ENCODE results near the gene THOC5. TPM values are rescaled to one million over a fixed set of nuclear protein-coding genes. Genes with fewer than 3 reads are reported as not detected.

The THOC5 gene
- total RNA-seq, 3 donors from 2014 or later (not counting 1 experiment from before 2014, with no cell fraction given) = 42.4 to 62.5 (median 52.6) TPM

DNA sequence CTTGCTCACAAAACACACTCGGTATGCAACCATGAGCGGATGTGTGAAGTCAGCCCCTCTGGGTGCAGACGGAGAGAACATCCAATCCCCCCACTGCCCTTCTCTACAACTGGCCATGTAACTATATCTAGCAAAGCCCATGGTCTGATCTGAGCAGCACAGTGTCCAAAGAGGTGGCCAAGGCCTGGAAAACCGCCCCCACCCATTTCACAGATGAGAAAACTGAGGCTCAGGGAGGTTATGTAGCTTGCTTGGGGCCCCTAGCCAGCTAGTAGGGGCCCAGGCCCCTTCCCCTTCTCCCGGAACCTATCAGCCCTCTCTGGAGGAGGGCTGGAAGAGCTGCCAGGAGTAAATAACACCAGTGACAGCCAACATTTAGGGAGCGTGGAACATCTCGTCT, 89.0 kb downstream of the THOC5 start:
- no peaks in the 10 kb centered on the region for H3K4me1 ChIP-seq (ENCODE audit: control insufficient read depth, insufficient read depth, low read length)
- WGBS (ENCODE audit: insufficient coverage) = 85% methylated on average over 7 of the region's 7 CpGs
- no peak overlapping the region for H3K4me3 Mint-ChIP-seq
- H3K4me3 ChIP-seq (ENCODE audit: low read length) = no peak overlapping the region
- no peak for ATAC-seq
- no peaks in the 10 kb centered on the region for H3K36me3 Mint-ChIP-seq
- DNase-seq = no peak
- H3K9me3 Mint-ChIP-seq = no peaks in the 10 kb centered on the region
- no peaks in the 10 kb centered on the region for H3K27me3 ChIP-seq (ENCODE audit: control insufficient read depth, insufficient read depth, low read length)
- H3K36me3 ChIP-seq (ENCODE audit: control insufficient read depth, insufficient read depth, low read length) = no peaks in the 10 kb centered on the region
- H3K27ac ChIP-seq (ENCODE audit: low read length) = no peak overlapping the region
- H3K27me3 Mint-ChIP-seq (ENCODE audit: low read depth in 2 of 2) = no peaks in the 10 kb centered on the region
- no peak overlapping the region for H3K27ac Mint-ChIP-seq
- intact Hi-C loops (cut with micrococcal nuclease) = no loop called here
- H3K4me1 Mint-ChIP-seq = no peaks in the 10 kb centered on the region
- TF ChIP-seq, protein P1, sequence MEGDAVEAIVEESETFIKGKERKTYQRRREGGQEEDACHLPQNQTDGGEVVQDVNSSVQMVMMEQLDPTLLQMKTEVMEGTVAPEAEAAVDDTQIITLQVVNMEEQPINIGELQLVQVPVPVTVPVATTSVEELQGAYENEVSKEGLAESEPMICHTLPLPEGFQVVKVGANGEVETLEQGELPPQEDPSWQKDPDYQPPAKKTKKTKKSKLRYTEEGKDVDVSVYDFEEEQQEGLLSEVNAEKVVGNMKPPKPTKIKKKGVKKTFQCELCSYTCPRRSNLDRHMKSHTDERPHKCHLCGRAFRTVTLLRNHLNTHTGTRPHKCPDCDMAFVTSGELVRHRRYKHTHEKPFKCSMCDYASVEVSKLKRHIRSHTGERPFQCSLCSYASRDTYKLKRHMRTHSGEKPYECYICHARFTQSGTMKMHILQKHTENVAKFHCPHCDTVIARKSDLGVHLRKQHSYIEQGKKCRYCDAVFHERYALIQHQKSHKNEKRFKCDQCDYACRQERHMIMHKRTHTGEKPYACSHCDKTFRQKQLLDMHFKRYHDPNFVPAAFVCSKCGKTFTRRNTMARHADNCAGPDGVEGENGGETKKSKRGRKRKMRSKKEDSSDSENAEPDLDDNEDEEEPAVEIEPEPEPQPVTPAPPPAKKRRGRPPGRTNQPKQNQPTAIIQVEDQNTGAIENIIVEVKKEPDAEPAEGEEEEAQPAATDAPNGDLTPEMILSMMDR (IDR thresholded peaks at IDR 0.05) = no peak
- H3K9me3 ChIP-seq (ENCODE audit: control insufficient read depth, insufficient read depth, low read length) = no peaks in the 10 kb centered on the region

- no peak overlapping the region for H3K27ac Mint-ChIP-seq
- DNase-seq (no peak), ATAC-seq (no peak)
- Histone ChIP-seq H3K9me3 (ENCODE audit: control insufficient read depth, insufficient read depth, low read length) (no peaks in the 10 kb centered on the region), H3K36me3 (ENCODE audit: control insufficient read depth, insufficient read depth, low read length) (no peaks in the 10 kb centered on the region), H3K4me1 (ENCODE audit: control insufficient read depth, insufficient read depth, low read length) (no peaks in the 10 kb centered on the region), H3K27ac (ENCODE audit: low read length) (no peak overlapping the region), H3K4me3 (ENCODE audit: low read length) (no peak overlapping the region), H3K27me3 (ENCODE audit: control insufficient read depth, insufficient read depth, low read length) (no peaks in the 10 kb centered on the region)
- H3K9me3 Mint-ChIP-seq = no peaks in the 10 kb centered on the region
- no peaks in the 10 kb centered on the region for H3K27me3 Mint-ChIP-seq (ENCODE audit: low read depth in 2 of 2)
- H3K4me3 Mint-ChIP-seq = no peak overlapping the region
- no peaks in the 10 kb centered on the region for H3K36me3 Mint-ChIP-seq
- no peaks in the 10 kb centered on the region for H3K4me1 Mint-ChIP-seq
- intact Hi-C loops (cut with micrococcal nuclease) = no loop called here
- TF ChIP-seq, protein P1 (IDR thresholded peaks at IDR 0.05) = no peak
- WGBS (ENCODE audit: insufficient coverage) = 95% methylated on average over 7 of the region's 7 CpGs
Observed at GRCh38 chr22:29463629-29464028, 89.9 kb downstream of the THOC5 start.

DNA sequence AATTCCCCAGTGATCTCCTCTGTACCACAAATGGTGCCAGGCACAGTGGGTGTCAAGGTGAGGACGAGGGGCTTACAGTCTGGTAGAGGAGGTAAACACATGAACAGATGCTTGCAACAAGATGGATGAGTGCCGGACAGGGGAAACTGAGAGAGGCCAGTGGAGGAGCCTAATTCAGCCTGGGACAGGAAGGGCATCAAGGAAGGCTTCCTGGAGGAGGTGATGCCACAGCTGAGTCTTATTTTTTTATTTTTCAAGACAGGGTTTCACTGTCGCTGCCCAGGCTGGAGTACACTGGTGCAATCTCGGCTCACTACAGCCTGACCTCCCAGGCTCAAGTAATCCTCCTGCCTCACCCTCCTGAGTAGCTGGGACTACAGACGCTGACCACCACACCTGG, 92.3 kb downstream of the THOC5 start:
- no peaks in the 10 kb centered on the region for H3K9me3 Mint-ChIP-seq
- no peak overlapping the region for H3K4me3 Mint-ChIP-seq
- Histone ChIP-seq H3K36me3 (ENCODE audit: control insufficient read depth, insufficient read depth, low read length) (no peaks in the 10 kb centered on the region), H3K27ac (ENCODE audit: low read length) (no peak overlapping the region), H3K4me1 (ENCODE audit: control insufficient read depth, insufficient read depth, low read length) (no peaks in the 10 kb centered on the region), H3K9me3 (ENCODE audit: control insufficient read depth, insufficient read depth, low read length) (no peaks in the 10 kb centered on the region), H3K4me3 (ENCODE audit: low read length) (no peak overlapping the region), H3K27me3 (ENCODE audit: control insufficient read depth, insufficient read depth, low read length) (no peaks in the 10 kb centered on the region)
- DNase-seq (no peak), ATAC-seq (no peak)
- no peaks in the 10 kb centered on the region for H3K4me1 Mint-ChIP-seq
- intact Hi-C loops (cut with micrococcal nuclease) = no loop called here
- no peak overlapping the region for H3K27ac Mint-ChIP-seq
- TF ChIP-seq, protein P1 (IDR thresholded peaks at IDR 0.05) = no peak
- 96% methylated on average over 5 of the region's 5 CpGs for WGBS (ENCODE audit: insufficient coverage)
- no peaks in the 10 kb centered on the region for H3K27me3 Mint-ChIP-seq (ENCODE audit: low read depth in 2 of 2)
- H3K36me3 Mint-ChIP-seq = no peaks in the 10 kb centered on the region

DNA sequence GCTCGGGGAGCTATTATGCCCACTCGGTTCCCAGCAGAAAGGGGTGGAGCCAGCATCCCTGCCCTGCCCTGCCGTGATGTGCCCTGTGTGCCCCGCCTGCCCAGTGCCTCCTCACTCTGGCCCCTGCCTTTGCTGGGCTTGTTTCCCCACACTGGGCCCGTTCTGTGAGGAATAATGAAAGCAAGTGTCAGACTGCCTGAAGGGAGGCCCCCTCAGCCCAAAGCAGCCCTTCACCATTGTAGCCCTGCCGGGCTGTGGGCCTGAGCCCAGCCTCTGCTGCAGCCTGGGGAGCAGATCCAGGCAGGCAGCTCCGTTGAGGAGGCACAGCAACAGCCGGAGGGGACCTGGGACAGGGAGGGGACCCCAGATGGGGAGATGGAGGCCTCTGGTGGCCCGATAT, 93.8 kb downstream of the THOC5 start:
- DNase-seq = no peak
- H3K27ac Mint-ChIP-seq = no peak overlapping the region
- no peaks in the 10 kb centered on the region for H3K27me3 Mint-ChIP-seq (ENCODE audit: low read depth in 2 of 2)
- TF ChIP-seq, protein P1 (IDR thresholded peaks at IDR 0.05) = no peak
- no peaks in the 10 kb centered on the region for H3K9me3 ChIP-seq (ENCODE audit: control insufficient read depth, insufficient read depth, low read length)
- H3K4me3 ChIP-seq (ENCODE audit: low read length) = no peak overlapping the region
- no peaks in the 10 kb centered on the region for H3K36me3 ChIP-seq (ENCODE audit: control insufficient read depth, insufficient read depth, low read length)
- no peaks in the 10 kb centered on the region for H3K4me1 ChIP-seq (ENCODE audit: control insufficient read depth, insufficient read depth, low read length)
- 87% methylated on average over 9 of the region's 9 CpGs for WGBS (ENCODE audit: insufficient coverage)
- no peaks in the 10 kb centered on the region for H3K9me3 Mint-ChIP-seq
- H3K27me3 ChIP-seq (ENCODE audit: control insufficient read depth, insufficient read depth, low read length) = no peaks in the 10 kb centered on the region
- intact Hi-C loops (cut with micrococcal nuclease) = no loop called here
- H3K4me3 Mint-ChIP-seq = no peak overlapping the region
- no peaks in the 10 kb centered on the region for H3K36me3 Mint-ChIP-seq
- no peak overlapping the region for H3K27ac ChIP-seq (ENCODE audit: low read length)
- ATAC-seq = no peak
- H3K4me1 Mint-ChIP-seq = no peaks in the 10 kb centered on the region

All from natural killer cell (primary cell).